Fibroblast of lung (primary cell): ENCODE results near the gene BMS1. TPM values are rescaled to one million over a fixed set of nuclear protein-coding genes. Genes with fewer than 3 reads are reported as not detected.

Experiments
- DNase-seq, 2 donors: peaks; one replicate each; pipeline versions ENCODE4 v3.0.0 to v3.0.0-alpha.2; 2010; ENCODE audit warnings: low read depth in 2 of 2
- H2AFZ ChIP-seq: 2 replicates; pipeline ENCODE4 v1.5.1; 2012; ENCODE audit warnings: low read length, control low read depth, inconsistent platforms
- H3K27ac ChIP-seq: 2 replicates; pipeline ENCODE4 v1.5.1; 2011; ENCODE audit warnings: low read length, control low read depth; ENCODE audit not compliant: insufficient read depth
- H3K27me3 ChIP-seq: 2 replicates; pipeline ENCODE4 v1.5.1; 2011; ENCODE audit warnings: mild to moderate bottlenecking, low read length; ENCODE audit not compliant: control insufficient read depth, insufficient read depth
- H3K36me3 ChIP-seq: 2 replicates; pipeline ENCODE4 v1.5.1; 2011; ENCODE audit warnings: low read length; ENCODE audit not compliant: control insufficient read depth, insufficient read depth
- H3K4me1 ChIP-seq: 2 replicates; pipeline ENCODE4 v1.5.1; 2011; ENCODE audit warnings: low read length; ENCODE audit not compliant: control insufficient read depth, insufficient read depth; ENCODE audit errors: extremely low read depth
- H3K4me2 ChIP-seq: 2 replicates; pipeline ENCODE4 v1.5.1; 2011; ENCODE audit warnings: low read length, control low read depth; ENCODE audit not compliant: insufficient read depth; ENCODE audit errors: extremely low read depth
- H3K4me3 ChIP-seq, 4 experiments: fragments of 200-600 bp in 1 of 4; sonication (generic) in 1 of 4; replicated peaks in 1 of 4; 2 replicates each; pipeline ENCODE4 v1.5.1; 2011 to 2016; ENCODE audit warnings: low read length in 4 of 4, low read depth in 3 of 4, mild to moderate bottlenecking in 3 of 4, control low read depth in 2 of 4, inconsistent platforms in 1 of 4, mixed read lengths in 1 of 4; ENCODE audit not compliant: insufficient read depth in 1 of 4; ENCODE audit errors: control extremely low read depth in 1 of 4
- H3K79me2 ChIP-seq: 2 replicates; pipeline ENCODE4 v1.5.1; 2012; ENCODE audit warnings: mild to moderate bottlenecking, low read length, inconsistent platforms; ENCODE audit not compliant: control insufficient read depth, insufficient read depth
- H3K9ac ChIP-seq: 2 replicates; pipeline ENCODE4 v1.5.1; 2011; ENCODE audit warnings: mild to moderate bottlenecking, low read length, control low read depth; ENCODE audit not compliant: insufficient read depth
- H3K9me3 ChIP-seq: 2 replicates; pipeline ENCODE4 v1.5.1; 2012; ENCODE audit warnings: low read depth, low read length; ENCODE audit not compliant: control insufficient read depth, insufficient read depth
- H4K20me1 ChIP-seq: 2 replicates; pipeline ENCODE4 v1.5.1; 2011; ENCODE audit warnings: low read length; ENCODE audit not compliant: control insufficient read depth, insufficient read depth; ENCODE audit errors: extremely low read depth
- CTCF ChIP-seq, 2 donors: IDR thresholded peaks in 1 of 2; conservative IDR thresholded peaks in 1 of 2; 1 replicate in 1 of 2; 2 replicates in 1 of 2; pipeline ENCODE4 v1.5.1; 2011 to 2012; ENCODE audit warnings: low read length in 2 of 2, control low read depth in 1 of 2, inconsistent platforms in 1 of 2, low read depth in 1 of 2, mild to moderate bottlenecking in 1 of 2
- EZH2 ChIP-seq: IDR thresholded peaks from 2 replicates; pipeline ENCODE4 v1.5.1; 2012; ENCODE audit warnings: low read length, control low read depth, mild to moderate bottlenecking; ENCODE audit errors: missing control alignments
- polyA plus RNA-seq, 2 donors: library from polyadenylated mRNA; depleted of rRNA in 1 of 2; stranded (reverse) in 1 of 2; unstranded in 1 of 2; fragments of >200 nt; gene quantifications; 2 replicates each; pipeline ENCODE4 v1.2.1, GENCODE V29; 2011 to 2012; ENCODE audit warnings: missing spikeins in 1 of 2
- total RNA-seq: library from RNA; depleted of rRNA; stranded (reverse); fragments of >200 nt; gene quantifications from 2 replicates; pipeline ENCODE4 v1.2.1, GENCODE V29; 2014

BMS1 gene
- total and polyA plus RNA-seq, 2 donors (not counting 1 experiment from before 2014, with no cell fraction given): 6.4 to 13.9 TPM

- no peak for DNase-seq
These were observed 18.5 kb downstream of the BMS1 start for GRCh38 chr10:42801135-42801534.

GRCh38 chr10:42802876-42803275, 20.3 kb downstream of the BMS1 start:
- Histone ChIP-seq H3K79me2 (no peaks in the 10 kb centered on the region), H3K27me3 (no peaks in the 10 kb centered on the region), H3K27ac (no peak overlapping the region), H4K20me1 (no peaks in the 10 kb centered on the region), H2AFZ (no peak overlapping the region), H3K4me3 (no peak overlapping the region), H3K4me2 (no peak overlapping the region), H3K9me3 (no peaks in the 10 kb centered on the region), H3K36me3 (peaks cover 5% of the 10 kb centered on the region), H3K9ac (no peak overlapping the region), H3K4me1 (no peaks in the 10 kb centered on the region)
- DNase-seq: no peak
- TF ChIP-seq CTCF (conservative IDR thresholded peaks at IDR 0.05 in 1 of 2, IDR thresholded peaks at IDR 0.05 in 1 of 2; ENCODE audit: low read depth in 1 of 2, low read length in 2 of 2) (no peak), EZH2 (no peak)

More at GRCh38 chr10:42801135-42801534, 18.5 kb downstream of the BMS1 start:
- H3K4me2 ChIP-seq: no peak overlapping the region
- H3K79me2 ChIP-seq: no peaks in the 10 kb centered on the region
- H3K9ac ChIP-seq: no peak overlapping the region
- no peak overlapping the region for H3K4me3 ChIP-seq
- no peaks in the 10 kb centered on the region for H3K4me1 ChIP-seq
- H3K9me3 ChIP-seq: no peaks in the 10 kb centered on the region
- TF ChIP-seq EZH2 (no peak), CTCF (conservative IDR thresholded peaks at IDR 0.05 in 1 of 2, IDR thresholded peaks at IDR 0.05 in 1 of 2; ENCODE audit: low read depth in 1 of 2, low read length in 2 of 2) (no peak)
- H3K27me3 ChIP-seq: no peaks in the 10 kb centered on the region
- H3K27ac ChIP-seq: no peak overlapping the region
- no peaks in the 10 kb centered on the region for H4K20me1 ChIP-seq
- H3K36me3 ChIP-seq: peaks cover 10% of the 10 kb centered on the region
- H2AFZ ChIP-seq: no peak overlapping the region

GRCh38 chr10:42809676-42810075, 27.1 kb downstream of the BMS1 start:
- no peak overlapping the region for H3K4me2 ChIP-seq
- no peak overlapping the region for H3K4me3 ChIP-seq
- H2AFZ ChIP-seq: no peak overlapping the region
- TF ChIP-seq CTCF (conservative IDR thresholded peaks at IDR 0.05 in 1 of 2, IDR thresholded peaks at IDR 0.05 in 1 of 2; ENCODE audit: low read depth in 1 of 2, low read length in 2 of 2): no peak
- no peak for TF ChIP-seq EZH2
- no peaks in the 10 kb centered on the region for H3K9me3 ChIP-seq
- H4K20me1 ChIP-seq: no peaks in the 10 kb centered on the region
- peaks cover 2% of the 10 kb centered on the region for H3K79me2 ChIP-seq
- H3K27ac ChIP-seq: no peak overlapping the region
- no peak overlapping the region for H3K9ac ChIP-seq
- H3K4me1 ChIP-seq: no peaks in the 10 kb centered on the region
- H3K36me3 ChIP-seq: no peaks in the 10 kb centered on the region
- no peaks in the 10 kb centered on the region for H3K27me3 ChIP-seq
- DNase-seq: no peak
